ENCODE data around the gene FCRL4. TPM values are rescaled to one million over a fixed set of nuclear protein-coding genes. Genes with fewer than 3 reads are reported as not detected.

FCRL4 gene
- total and polyA plus RNA-seq, 2 of the 13 experiments (the other 11 are each of a cell fraction or from before 2014, with no cell fraction given) = not detected

DNA sequence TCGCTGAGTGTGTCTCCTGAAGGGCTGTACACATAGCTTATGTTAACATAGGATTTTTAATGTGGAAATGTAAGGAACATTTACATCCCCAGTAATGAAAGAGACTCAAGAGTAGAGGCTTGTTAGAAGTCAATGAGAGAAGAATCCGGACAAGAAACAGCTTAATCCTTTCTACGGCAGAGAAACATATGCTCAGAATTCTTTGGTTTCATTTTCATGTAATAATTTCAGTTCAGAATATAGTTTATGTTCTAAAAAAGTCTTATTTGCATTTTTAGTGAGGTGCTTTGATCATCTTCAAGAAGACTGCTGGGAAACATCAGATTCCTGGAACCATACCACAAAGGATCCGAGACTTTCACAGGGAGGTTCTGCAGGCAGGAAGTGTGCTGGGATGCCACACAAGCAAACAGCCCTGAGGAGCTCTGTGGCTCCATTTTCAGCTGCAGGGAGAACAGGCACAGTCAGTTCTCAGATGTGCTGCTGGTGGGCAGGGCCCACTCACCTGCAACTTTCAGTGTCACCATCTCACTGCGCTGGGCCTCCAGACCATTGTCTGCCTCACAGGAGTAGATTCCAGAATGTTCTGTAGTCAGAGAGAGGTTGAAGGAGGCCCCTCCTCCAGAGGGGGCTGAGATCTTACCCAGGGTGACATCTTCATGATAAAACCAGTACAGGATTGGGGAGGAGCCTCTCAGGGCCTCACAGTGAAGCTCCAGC, 74.0 kb downstream of the FCRL4 start:
- CTCF ChIA-PET (ENCODE audit: low intra/inter-chr PET ratio, low total read pairs) = no interaction called here
- Histone ChIP-seq H3K27ac (ENCODE audit: extremely low read length, insufficient read depth, low read length) (no peak overlapping the region), H3K4me2 (ENCODE audit: low read depth, low read length) (no peak overlapping the region), H3K9ac (ENCODE audit: insufficient read depth, low read depth, low read length) (no peak overlapping the region), H3K79me2 (ENCODE audit: insufficient read depth, low read length) (no peaks in the 10 kb centered on the region), H3K4me3 (replicated peaks in 1 of 3; ENCODE audit: insufficient read depth in 1 of 3, low read depth in 2 of 3, low read length in 3 of 3) (no peak overlapping the region), H2AFZ (ENCODE audit: low read length) (no peak overlapping the region), H3K4me1 (ENCODE audit: insufficient read depth, low read length) (no peaks in the 10 kb centered on the region), H3K36me3 (replicated peaks in 1 of 2; ENCODE audit: control insufficient read depth in 1 of 2, insufficient read depth in 2 of 2, low read length in 2 of 2) (no peaks in the 10 kb centered on the region), H3K27me3 (ENCODE audit: control insufficient read depth in 1 of 2, insufficient read depth in 2 of 2, low read length in 2 of 2) (peaks cover 0 to 14% of the 10 kb centered on the region in 2 experiments; a peak in 3 of 5 replicates), H4K20me1 (ENCODE audit: insufficient read depth, low read length) (no peaks in the 10 kb centered on the region), H3K9me3 (ENCODE audit: low read length) (no peaks in the 10 kb centered on the region)
- intact Hi-C loops (cut with micrococcal nuclease; ENCODE audit: unreplicated experiment) (no loop called here), in situ Hi-C loops (cut with HindIII; ENCODE audit: extremely low pct_ligation_motif_present, low pct_unique_long_range_greater_than_20kb) (no loop called here)
- FAIRE-seq = no peak
- TF ChIP-seq SALL1 (CRISPR knock-in tag; IDR thresholded peaks at IDR 0.05) (no peak), TBX2 (CRISPR knock-in tag; IDR thresholded peaks at IDR 0.05; ENCODE audit: borderline replicate concordance) (no peak), ZNF749 (CRISPR knock-in tag; IDR thresholded peaks at IDR 0.05; ENCODE audit: borderline replicate concordance) (no peak), NFE2L2 (IDR thresholded peaks at IDR 0.05; ENCODE audit: low read length) (no peak), JUNB (CRISPR knock-in tag; IDR thresholded peaks at IDR 0.05; ENCODE audit: borderline replicate concordance) (no peak), SAP130 (CRISPR knock-in tag; IDR thresholded peaks at IDR 0.05; ENCODE audit: low read depth) (no peak), ZSCAN22 (CRISPR knock-in tag; IDR thresholded peaks at IDR 0.05) (no peak), GABPA (IDR thresholded peaks at IDR 0.05; ENCODE audit: low read depth, low read length) (no peak), GABPA (CRISPR knock-in tag; IDR thresholded peaks at IDR 0.05; ENCODE audit: low read depth) (no peak), POLR2A (IDR thresholded peaks at IDR 0.05; ENCODE audit: insufficient read depth in 1 of 2, low read depth in 2 of 2, low read length in 2 of 2) (no peak)
- TF ChIP-seq, protein P1, sequence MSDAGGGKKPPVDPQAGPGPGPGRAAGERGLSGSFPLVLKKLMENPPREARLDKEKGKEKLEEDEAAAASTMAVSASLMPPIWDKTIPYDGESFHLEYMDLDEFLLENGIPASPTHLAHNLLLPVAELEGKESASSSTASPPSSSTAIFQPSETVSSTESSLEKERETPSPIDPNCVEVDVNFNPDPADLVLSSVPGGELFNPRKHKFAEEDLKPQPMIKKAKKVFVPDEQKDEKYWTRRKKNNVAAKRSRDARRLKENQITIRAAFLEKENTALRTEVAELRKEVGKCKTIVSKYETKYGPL (CRISPR knock-in tag; IDR thresholded peaks at IDR 0.05) = no peak
- WGBS (ENCODE audit: low lambda C conversion rate) = 37% methylated on average over 5 of the region's 5 CpGs
- POLR2A ChIA-PET = no interaction called here
- no peak for DNase-seq (ENCODE audit: low spot score)
- no TSS peak for BruUV-seq (replicated peaks)
- no peak for ATAC-seq

Other genes starting within 250 kb of the FCRL4 start
- gene FCRL5, start 45.6 kb downstream of the FCRL4 start, total RNA-seq (2016; rRNA removed; fragmentation: Illumina TruSeq; extraction: Trizol) = not detected in 2 replicates
- not detected in 2 replicates for gene FCRL5, start 45.6 kb downstream of the FCRL4 start, polyA plus RNA-seq (2011; rRNA removed)
- gene FCRL3, start 102.7 kb upstream of the FCRL4 start, total RNA-seq (2016; rRNA removed; fragmentation: Illumina TruSeq; extraction: Trizol) = not detected in 2 replicates
- gene FCRL3, start 102.7 kb upstream of the FCRL4 start, polyA plus RNA-seq (2011; rRNA removed) = not detected in 2 replicates
- not detected in 2 replicates for gene FCRL2, start 179.0 kb upstream of the FCRL4 start, total RNA-seq (2016; rRNA removed; fragmentation: Illumina TruSeq; extraction: Trizol)
- not detected in 2 replicates for gene FCRL2, start 179.0 kb upstream of the FCRL4 start, polyA plus RNA-seq (2011; rRNA removed)
- gene FCRL1, start 222.0 kb upstream of the FCRL4 start, total RNA-seq (2016; rRNA removed; fragmentation: Illumina TruSeq; extraction: Trizol) = not detected in 2 replicates
- gene FCRL1, start 222.0 kb upstream of the FCRL4 start, polyA plus RNA-seq (2011; rRNA removed) = not detected in 2 replicates
- not detected in 2 replicates for gene CD5L, start 243.7 kb upstream of the FCRL4 start, total RNA-seq (2016; rRNA removed; fragmentation: Illumina TruSeq; extraction: Trizol)
- gene CD5L, start 243.7 kb upstream of the FCRL4 start, polyA plus RNA-seq (2011; rRNA removed) = not detected in 2 replicates